ENCODE data around the gene NXN. TPM values are rescaled to one million over a fixed set of nuclear protein-coding genes. Genes with fewer than 3 reads are reported as not detected.

NXN gene
- total RNA-seq, 1 donor = 124 TPM

DNA sequence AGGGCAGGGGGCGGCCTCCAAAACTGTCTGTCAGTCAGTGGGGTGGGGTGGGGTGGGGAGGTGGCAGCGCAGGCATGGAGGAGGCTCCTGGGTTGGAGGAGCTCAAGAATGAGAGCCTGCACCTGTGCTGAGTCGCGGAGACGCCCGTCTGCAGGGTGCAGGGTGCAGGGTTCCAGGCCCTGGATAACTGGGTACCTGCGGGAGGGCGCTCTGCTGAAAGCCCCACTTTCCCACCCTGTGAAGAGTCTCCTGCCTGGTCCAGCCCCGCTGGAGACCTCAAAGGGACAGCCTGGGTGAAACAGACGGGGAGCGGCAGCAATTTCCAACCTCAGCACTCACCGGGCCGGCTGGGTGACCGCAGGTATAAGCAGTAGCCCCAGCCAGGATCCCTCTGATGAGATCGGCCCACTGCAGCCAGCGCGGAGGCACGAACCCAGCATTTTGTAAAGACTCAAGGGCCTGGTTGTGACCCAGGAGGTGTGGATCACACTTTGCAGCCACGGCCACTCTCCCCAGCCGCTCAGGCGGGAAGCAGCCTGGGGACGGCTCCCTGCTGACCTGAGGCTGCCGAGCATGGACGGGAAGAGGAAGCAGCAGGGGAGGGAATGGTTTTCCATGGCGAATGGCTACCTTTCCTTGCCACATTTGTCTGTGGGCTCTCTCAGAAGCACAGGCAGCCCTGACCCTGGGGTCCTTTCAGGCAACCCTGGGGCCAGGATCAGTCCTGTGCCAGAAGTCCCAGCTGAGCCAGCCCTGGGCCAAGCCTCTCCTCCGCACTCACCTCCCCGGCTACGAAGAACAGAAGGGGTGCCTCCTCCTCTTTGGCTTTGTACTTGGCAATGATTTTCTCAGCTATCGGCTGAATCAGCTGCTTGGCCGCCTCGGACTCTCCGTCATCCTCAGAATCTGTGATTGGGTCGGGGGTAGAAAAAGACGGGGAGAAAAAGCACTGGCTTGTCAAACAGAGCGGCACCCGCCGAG, 176.4 kb downstream of the NXN start:
- TF ChIP-seq, protein P1, sequence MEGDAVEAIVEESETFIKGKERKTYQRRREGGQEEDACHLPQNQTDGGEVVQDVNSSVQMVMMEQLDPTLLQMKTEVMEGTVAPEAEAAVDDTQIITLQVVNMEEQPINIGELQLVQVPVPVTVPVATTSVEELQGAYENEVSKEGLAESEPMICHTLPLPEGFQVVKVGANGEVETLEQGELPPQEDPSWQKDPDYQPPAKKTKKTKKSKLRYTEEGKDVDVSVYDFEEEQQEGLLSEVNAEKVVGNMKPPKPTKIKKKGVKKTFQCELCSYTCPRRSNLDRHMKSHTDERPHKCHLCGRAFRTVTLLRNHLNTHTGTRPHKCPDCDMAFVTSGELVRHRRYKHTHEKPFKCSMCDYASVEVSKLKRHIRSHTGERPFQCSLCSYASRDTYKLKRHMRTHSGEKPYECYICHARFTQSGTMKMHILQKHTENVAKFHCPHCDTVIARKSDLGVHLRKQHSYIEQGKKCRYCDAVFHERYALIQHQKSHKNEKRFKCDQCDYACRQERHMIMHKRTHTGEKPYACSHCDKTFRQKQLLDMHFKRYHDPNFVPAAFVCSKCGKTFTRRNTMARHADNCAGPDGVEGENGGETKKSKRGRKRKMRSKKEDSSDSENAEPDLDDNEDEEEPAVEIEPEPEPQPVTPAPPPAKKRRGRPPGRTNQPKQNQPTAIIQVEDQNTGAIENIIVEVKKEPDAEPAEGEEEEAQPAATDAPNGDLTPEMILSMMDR (IDR thresholded peaks at IDR 0.05; ENCODE audit: insufficient read depth, low read depth, low read length) = no peak
- no peak overlapping the region for H3K4me3 ChIP-seq (ENCODE audit: low read depth, low read length)
- no peak for DNase-seq (ENCODE audit: low read depth)

DNA sequence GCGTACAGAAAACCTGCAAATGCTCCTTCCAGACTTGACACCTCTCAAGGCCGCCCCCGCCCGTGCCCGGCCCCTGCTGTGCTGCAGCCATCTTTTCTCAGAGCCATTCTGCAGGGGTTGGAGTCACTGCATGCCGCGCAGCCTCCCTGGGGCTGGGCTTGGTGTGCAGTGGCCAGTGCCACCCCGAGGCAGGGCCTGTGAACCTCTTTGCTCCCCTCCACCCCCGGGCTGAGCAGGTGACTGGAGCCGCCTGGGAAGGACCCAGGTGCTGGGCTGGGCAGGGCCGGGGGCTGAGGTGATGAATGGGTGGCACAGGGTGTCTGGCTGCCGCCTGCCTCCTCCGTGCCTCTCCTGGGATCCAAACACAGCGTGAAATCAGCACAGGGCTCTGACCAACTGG, 177.1 kb downstream of the NXN start:
- TF ChIP-seq, protein P1 (IDR thresholded peaks at IDR 0.05; ENCODE audit: insufficient read depth, low read depth, low read length) = no peak
- no peak for DNase-seq (ENCODE audit: low read depth)
- H3K4me3 ChIP-seq (ENCODE audit: low read depth, low read length) = no peak overlapping the region

DNA sequence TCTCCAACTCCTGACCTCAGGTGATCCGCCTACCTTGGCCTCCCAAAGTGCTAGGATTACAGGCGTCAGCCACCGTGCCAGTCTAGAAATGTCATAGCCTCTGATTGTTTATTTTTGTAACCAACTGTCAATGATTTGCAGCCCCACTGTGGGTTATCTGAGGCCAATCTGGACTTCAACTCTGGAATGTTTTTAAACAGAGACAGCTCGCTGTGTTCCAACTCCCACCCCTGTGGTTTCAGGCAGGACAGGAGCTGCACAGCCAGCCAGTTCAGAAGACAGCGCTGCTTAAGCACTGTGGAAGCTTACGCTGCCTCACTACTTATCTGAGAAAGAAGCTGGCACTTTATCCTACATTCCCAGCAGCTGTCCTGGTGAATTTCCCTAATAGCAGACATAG, 177.9 kb downstream of the NXN start:
- no peak overlapping the region for H3K4me3 ChIP-seq (ENCODE audit: low read depth, low read length)
- TF ChIP-seq, protein P1 (IDR thresholded peaks at IDR 0.05; ENCODE audit: insufficient read depth, low read depth, low read length) = no peak
- peak; percentile 41 for DNase-seq (ENCODE audit: low read depth)

DNA sequence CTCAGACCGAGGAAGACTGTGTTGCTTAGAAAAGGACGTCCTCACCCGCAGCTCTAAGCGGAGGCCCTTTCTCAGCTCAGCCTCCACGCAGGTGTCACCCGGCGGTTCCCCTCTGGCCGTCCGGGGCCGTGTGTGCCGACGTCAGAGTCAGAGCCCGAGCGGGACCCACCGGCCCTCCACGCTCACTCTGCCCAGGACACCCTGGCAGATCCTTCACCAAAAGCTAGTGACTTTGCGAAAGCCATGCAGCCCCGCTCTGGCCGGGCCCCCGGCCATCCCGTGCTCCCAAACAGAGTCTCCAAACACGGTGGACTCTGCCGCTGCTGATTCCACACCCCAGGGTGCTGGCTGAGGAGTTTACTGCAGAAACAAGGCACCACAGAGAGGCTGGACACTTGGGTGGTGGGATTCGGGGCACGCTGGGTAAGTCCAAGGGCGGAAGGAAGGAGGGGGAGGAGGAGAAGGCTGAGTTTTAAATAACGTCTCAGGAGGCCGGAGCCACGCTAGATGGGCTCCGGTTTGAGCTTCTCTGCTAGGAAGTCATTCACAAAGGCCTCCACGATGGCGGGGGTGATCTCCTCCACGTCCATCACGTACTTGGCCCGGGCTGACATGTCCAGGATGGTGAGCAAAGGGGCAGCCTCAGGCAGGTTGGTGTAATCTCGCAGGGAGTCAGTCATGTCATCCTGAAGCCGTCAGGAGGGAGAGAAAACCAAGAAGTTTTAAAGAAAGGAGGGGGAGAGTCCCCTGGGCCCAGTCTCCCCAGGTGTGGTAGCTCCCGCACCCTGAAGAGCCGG, 178.9 kb downstream of the NXN start:
- DNase-seq (ENCODE audit: low read depth) = no peak
- TF ChIP-seq, protein P1 (IDR thresholded peaks at IDR 0.05; ENCODE audit: insufficient read depth, low read depth, low read length) = no peak

DNA sequence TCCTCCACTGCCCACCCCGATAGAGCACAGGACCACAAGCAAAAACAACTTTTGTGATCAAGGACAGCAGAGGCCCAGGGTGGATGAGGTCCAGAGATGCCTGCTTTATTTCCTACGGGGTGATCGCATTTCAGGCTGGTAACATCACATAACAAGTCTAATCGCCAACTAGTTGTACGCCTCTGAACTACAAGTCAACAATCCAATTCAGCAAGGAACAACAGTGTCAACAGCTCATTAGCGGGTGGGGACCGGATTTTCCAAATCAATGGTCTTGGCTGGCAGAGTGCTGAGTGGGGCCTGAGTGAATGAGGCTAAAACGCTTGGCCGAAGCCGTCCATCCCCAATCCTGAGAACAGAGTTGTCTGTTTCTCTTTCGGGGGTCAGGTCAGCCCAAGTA, 180.3 kb downstream of the NXN start:
- TF ChIP-seq, protein P1 (IDR thresholded peaks at IDR 0.05; ENCODE audit: insufficient read depth, low read depth, low read length) = no peak
- DNase-seq (ENCODE audit: low read depth) = no peak
- no peak overlapping the region for H3K4me3 ChIP-seq (ENCODE audit: low read depth, low read length)

More for the DNA sequence above, 178.9 kb downstream of the NXN start:
- no peak overlapping the region for H3K4me3 ChIP-seq (ENCODE audit: low read depth, low read length)

DNA sequence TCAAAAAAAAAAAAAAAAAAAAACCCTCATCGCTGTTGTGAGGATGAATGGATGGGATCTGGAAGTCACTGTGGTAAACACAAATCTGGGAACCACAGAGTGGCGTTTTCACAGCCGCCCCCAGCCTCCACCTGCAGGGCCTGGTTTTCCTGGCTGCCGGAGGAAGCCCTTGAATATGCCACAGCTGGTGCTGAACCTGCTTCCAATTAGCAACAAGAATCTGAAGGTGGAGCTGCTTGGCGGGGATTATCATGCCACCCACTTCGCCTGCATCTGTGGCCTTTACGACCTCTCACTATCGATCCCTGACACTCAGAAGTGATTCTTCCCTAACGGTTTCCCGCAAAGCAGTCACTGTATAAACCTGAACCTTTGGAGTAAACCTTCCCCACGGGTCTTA, 181.3 kb downstream of the NXN start:
- TF ChIP-seq, protein P1 (IDR thresholded peaks at IDR 0.05; ENCODE audit: insufficient read depth, low read depth, low read length) = no peak
- H3K4me3 ChIP-seq (ENCODE audit: low read depth, low read length) = no peak overlapping the region
- no peak for DNase-seq (ENCODE audit: low read depth)

All from fibroblast of villous mesenchyme (primary cell).